MM.1S (cell line): ENCODE results near the gene POLR1B.

Source experiments
- CTCF ChIP-seq: fragments of 300-600 bp; sonication (generic); IDR thresholded peaks from 2 replicates; pipeline ENCODE4 v1.5.1; 2016; ENCODE audit warnings: antibody characterized with exemption, low read length, mixed read lengths
- EZH2 ChIP-seq: fragments of 300-600 bp; sonication (generic); optimal IDR thresholded peaks from 2 replicates; pipeline ENCODE3; 2017; ENCODE audit warnings: low read depth, mild to moderate bottlenecking, antibody characterized with exemption, low read length, mixed read lengths
- EZH2phosphoT487 ChIP-seq: fragments of 300-600 bp; sonication (generic); IDR thresholded peaks from 2 replicates; pipeline ENCODE4 v1.6.1; 2018; ENCODE audit warnings: antibody characterized with exemption, low read length

- no peak for TF ChIP-seq CTCF
- TF ChIP-seq EZH2: no peak
- TF ChIP-seq EZH2phosphoT487: no peak
These were observed 37.0 kb downstream of the POLR1B start for GRCh38 chr2:112579241-112579640.
